ENCODE measurements around the gene CP. TPM values are rescaled to one million over a fixed set of nuclear protein-coding genes. Genes with fewer than 3 reads are reported as not detected.

Gene CP
- total RNA-seq, 1 experiment from 2014 or later: 5.8 TPM

DNA sequence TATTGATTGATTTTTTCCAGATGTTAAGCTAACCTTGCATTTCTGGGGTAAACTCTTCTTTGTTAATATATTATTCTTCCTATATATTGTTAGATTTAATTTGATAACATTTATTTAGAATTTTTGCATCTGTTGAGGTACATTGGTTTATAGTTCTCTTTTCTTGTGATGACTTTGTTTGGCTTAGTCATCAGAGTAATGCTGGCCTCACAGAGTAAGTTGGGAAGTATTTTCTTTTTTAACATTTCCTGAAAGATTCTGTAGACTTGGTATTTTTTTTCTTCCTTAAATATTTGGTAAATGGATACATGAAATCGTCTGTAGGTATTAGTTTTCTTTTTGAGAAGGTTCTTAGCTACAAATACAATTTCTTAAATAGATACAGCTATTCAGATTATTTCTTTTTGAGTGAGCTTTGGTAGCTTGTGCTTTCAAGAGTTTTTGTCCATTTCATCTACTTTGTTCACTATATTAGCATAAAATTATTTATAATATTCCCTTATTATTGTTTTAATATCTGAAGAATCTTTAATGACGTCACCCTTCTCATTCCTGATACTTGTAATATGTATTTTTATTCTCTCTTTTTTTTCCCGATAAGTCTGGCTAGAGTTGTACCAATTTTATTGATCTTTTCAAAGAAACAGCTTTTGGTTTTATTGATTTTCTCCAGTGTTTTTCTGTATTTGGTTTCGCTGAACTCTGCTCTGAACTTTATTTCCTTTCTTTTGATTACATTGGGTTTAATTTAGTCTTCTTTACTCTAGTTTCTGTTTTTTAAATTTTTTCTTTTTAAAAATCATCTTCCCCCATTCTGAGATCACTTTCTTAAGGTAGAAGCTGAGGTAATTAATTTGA is 98.7 kb downstream of the CP start:
- H3K4me1 ChIP-seq (ENCODE audit: control insufficient read depth, insufficient read depth, low read length): peaks cover 4% of the 10 kb centered on the region
- TF ChIP-seq POLR2AphosphoS5 (IDR thresholded peaks at IDR 0.05; ENCODE audit: low read depth, low read length) (no peak), TCF7L2 (IDR thresholded peaks at IDR 0.05; ENCODE audit: low read depth, low read length) (no peak)
- TF ChIP-seq, protein P1, sequence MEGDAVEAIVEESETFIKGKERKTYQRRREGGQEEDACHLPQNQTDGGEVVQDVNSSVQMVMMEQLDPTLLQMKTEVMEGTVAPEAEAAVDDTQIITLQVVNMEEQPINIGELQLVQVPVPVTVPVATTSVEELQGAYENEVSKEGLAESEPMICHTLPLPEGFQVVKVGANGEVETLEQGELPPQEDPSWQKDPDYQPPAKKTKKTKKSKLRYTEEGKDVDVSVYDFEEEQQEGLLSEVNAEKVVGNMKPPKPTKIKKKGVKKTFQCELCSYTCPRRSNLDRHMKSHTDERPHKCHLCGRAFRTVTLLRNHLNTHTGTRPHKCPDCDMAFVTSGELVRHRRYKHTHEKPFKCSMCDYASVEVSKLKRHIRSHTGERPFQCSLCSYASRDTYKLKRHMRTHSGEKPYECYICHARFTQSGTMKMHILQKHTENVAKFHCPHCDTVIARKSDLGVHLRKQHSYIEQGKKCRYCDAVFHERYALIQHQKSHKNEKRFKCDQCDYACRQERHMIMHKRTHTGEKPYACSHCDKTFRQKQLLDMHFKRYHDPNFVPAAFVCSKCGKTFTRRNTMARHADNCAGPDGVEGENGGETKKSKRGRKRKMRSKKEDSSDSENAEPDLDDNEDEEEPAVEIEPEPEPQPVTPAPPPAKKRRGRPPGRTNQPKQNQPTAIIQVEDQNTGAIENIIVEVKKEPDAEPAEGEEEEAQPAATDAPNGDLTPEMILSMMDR (IDR thresholded peaks at IDR 0.05): no peak
- TF ChIP-seq, protein P2, sequence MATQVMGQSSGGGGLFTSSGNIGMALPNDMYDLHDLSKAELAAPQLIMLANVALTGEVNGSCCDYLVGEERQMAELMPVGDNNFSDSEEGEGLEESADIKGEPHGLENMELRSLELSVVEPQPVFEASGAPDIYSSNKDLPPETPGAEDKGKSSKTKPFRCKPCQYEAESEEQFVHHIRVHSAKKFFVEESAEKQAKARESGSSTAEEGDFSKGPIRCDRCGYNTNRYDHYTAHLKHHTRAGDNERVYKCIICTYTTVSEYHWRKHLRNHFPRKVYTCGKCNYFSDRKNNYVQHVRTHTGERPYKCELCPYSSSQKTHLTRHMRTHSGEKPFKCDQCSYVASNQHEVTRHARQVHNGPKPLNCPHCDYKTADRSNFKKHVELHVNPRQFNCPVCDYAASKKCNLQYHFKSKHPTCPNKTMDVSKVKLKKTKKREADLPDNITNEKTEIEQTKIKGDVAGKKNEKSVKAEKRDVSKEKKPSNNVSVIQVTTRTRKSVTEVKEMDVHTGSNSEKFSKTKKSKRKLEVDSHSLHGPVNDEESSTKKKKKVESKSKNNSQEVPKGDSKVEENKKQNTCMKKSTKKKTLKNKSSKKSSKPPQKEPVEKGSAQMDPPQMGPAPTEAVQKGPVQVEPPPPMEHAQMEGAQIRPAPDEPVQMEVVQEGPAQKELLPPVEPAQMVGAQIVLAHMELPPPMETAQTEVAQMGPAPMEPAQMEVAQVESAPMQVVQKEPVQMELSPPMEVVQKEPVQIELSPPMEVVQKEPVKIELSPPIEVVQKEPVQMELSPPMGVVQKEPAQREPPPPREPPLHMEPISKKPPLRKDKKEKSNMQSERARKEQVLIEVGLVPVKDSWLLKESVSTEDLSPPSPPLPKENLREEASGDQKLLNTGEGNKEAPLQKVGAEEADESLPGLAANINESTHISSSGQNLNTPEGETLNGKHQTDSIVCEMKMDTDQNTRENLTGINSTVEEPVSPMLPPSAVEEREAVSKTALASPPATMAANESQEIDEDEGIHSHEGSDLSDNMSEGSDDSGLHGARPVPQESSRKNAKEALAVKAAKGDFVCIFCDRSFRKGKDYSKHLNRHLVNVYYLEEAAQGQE (IDR thresholded peaks at IDR 0.05; ENCODE audit: insufficient read depth in 1 of 2, low read depth in 2 of 2, low read length in 1 of 2): no peak
- no peaks in the 10 kb centered on the region for H3K27me3 ChIP-seq (ENCODE audit: control insufficient read depth, insufficient read depth, low read length)
- BruUV-seq (replicated peaks): no TSS peak
- no peaks in the 10 kb centered on the region for H3K36me3 ChIP-seq (ENCODE audit: control insufficient read depth, insufficient read depth, low read length)
- H3K27ac ChIP-seq (ENCODE audit: low read length): peak overlapping the region; percentile 31; the same call in 1 of the 2 replicates
- no peaks in the 10 kb centered on the region for H3K9me3 ChIP-seq (ENCODE audit: control insufficient read depth, insufficient read depth, low read depth, low read length)
- in situ Hi-C loops (cut with HindIII; ENCODE audit: low pct_unique_long_range_greater_than_20kb, low sequenced_read_pairs): no loop called here
- intact Hi-C loops (cut with micrococcal nuclease; ENCODE audit: unreplicated experiment): loop anchor here (5.0 kb wide), 2 partner anchors 166 to 209 kb away; partner anchors contain the start of gene TM4SF18
- ATAC-seq (no peak), DNase-seq (ENCODE audit: low read depth, low spot score) (no peak)
- no peak overlapping the region for H3K4me3 ChIP-seq (ENCODE audit: low read depth in 2 of 2, low read length in 2 of 2)
- ChIA-PET POLR2A (no interaction called here), CTCF (no interaction called here)

Other genes starting within 250 kb of the CP start
- 75.2 TPM for gene GYG1, start 230.3 kb downstream of the CP start, total RNA-seq (2021; ENCODE audit: unreplicated experiment)
- 106 TPM for gene HLTF, start 135.3 kb downstream of the CP start, total RNA-seq (2021; ENCODE audit: unreplicated experiment)
- 68.0 TPM for gene HPS3, start 92.2 kb downstream of the CP start, total RNA-seq (2021; ENCODE audit: unreplicated experiment)
- gene TM4SF18, start 111.8 kb upstream of the CP start, total RNA-seq (2021; ENCODE audit: unreplicated experiment): 54.5 TPM
- 1,063 TPM for gene TM4SF1, start 155.8 kb upstream of the CP start, total RNA-seq (2021; ENCODE audit: unreplicated experiment)